Endothelial cell of umbilical vein (primary cell): ENCODE data around the gene MAMDC2.

Source experiments
- JUN ChIP-seq: IDR thresholded peaks from 2 replicates; pipeline ENCODE4 v1.6.1; 2011; ENCODE audit warnings: borderline replicate concordance, low read depth; ENCODE audit not compliant: insufficient read length, insufficient read depth
- TF ChIP-seq, protein P1 (sequence below), 2 donors: IDR thresholded peaks; 1 replicate in 1 of 2; 2 replicates in 1 of 2; pipeline ENCODE4 v1.5.1; 2011; ENCODE audit warnings: low read length in 2 of 2, mild to moderate bottlenecking in 2 of 2, moderate library complexity in 2 of 2, control low read depth in 1 of 2, inconsistent platforms in 1 of 2, low read depth in 1 of 2; ENCODE audit not compliant: insufficient read depth in 1 of 2; ENCODE audit errors: extremely low read depth in 1 of 2

- TF ChIP-seq, protein P1, sequence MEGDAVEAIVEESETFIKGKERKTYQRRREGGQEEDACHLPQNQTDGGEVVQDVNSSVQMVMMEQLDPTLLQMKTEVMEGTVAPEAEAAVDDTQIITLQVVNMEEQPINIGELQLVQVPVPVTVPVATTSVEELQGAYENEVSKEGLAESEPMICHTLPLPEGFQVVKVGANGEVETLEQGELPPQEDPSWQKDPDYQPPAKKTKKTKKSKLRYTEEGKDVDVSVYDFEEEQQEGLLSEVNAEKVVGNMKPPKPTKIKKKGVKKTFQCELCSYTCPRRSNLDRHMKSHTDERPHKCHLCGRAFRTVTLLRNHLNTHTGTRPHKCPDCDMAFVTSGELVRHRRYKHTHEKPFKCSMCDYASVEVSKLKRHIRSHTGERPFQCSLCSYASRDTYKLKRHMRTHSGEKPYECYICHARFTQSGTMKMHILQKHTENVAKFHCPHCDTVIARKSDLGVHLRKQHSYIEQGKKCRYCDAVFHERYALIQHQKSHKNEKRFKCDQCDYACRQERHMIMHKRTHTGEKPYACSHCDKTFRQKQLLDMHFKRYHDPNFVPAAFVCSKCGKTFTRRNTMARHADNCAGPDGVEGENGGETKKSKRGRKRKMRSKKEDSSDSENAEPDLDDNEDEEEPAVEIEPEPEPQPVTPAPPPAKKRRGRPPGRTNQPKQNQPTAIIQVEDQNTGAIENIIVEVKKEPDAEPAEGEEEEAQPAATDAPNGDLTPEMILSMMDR (IDR thresholded peaks at IDR 0.05; ENCODE audit: extremely low read depth in 1 of 2, insufficient read depth in 1 of 2, low read depth in 1 of 2, low read length in 2 of 2) = no peak
- no peak for TF ChIP-seq JUN
Measured at GRCh38 chr9:70097187-70097586, 53.5 kb downstream of the MAMDC2 start.
